HEK293 (cell line): ENCODE data around the gene IER2.
"Not testable (repeated sequence)": the region's sequence is repeated elsewhere in the genome, so short reads cannot be mapped to it uniquely, and the experiment has no call there.

Source experiments
- CTCF ChIA-PET: fragments of 350-600 bp; formaldehyde crosslinking; extraction: SDS; loops from one replicate; lab custom pipeline; 2021; ENCODE audit warnings: antibody characterized with exemption; lab: Yijun Ruan, JAX
- POLR2A ChIA-PET: fragments of 300-600 bp; formaldehyde crosslinking; extraction: SDS; loops from one replicate; lab custom pipeline; 2020; ENCODE audit warnings: antibody characterized with exemption, inconsistent platforms; lab: Yijun Ruan, JAX
- H3K27ac ChIP-seq: fragments of 200-500 bp; sonication (Bioruptor generic); 2 replicates; pipeline ENCODE4 v1.5.1; 2014; ENCODE audit warnings: low read depth, low read length, control low read depth, inconsistent platforms; ENCODE audit errors: extremely low read depth
- H3K36me3 ChIP-seq, 2 experiments: fragments of 200-500 bp in 1 of 2; sonication (Bioruptor generic) in 1 of 2; 1 replicate in 1 of 2; 2 replicates in 1 of 2; pipeline ENCODE4 v1.5.1; 2014 to 2017; ENCODE audit warnings: inconsistent platforms in 2 of 2, low read length in 2 of 2; ENCODE audit not compliant: control insufficient read depth in 2 of 2, insufficient read depth in 1 of 2
- H3K4me1 ChIP-seq: fragments of 200-500 bp; sonication (Bioruptor generic); 2 replicates; pipeline ENCODE4 v1.5.1; 2014; ENCODE audit warnings: mild to moderate bottlenecking, low read length, inconsistent platforms; ENCODE audit not compliant: control insufficient read depth, insufficient read depth
- H3K4me3 ChIP-seq: 2 replicates; pipeline ENCODE4 v1.5.1; 2011; ENCODE audit warnings: low read depth, mild to moderate bottlenecking, control low read depth, low read length, moderate library complexity
- H3K9me3 ChIP-seq: fragments of 200-500 bp; sonication (Bioruptor generic); 2 replicates; pipeline ENCODE4 v1.5.1; 2014; ENCODE audit warnings: low read depth, low read length, inconsistent platforms; ENCODE audit not compliant: control insufficient read depth, insufficient read depth
- AEBP2 ChIP-seq: fragments of 450-650 bp; formaldehyde crosslinking; IDR thresholded peaks from 2 replicates; pipeline ENCODE4 v1.5.1; 2016; ENCODE audit warnings: missing biosample characterization, missing genetic modification characterization, borderline replicate concordance
- REST ChIP-seq: fragments of 450-650 bp; formaldehyde crosslinking; IDR thresholded peaks from 2 replicates; pipeline ENCODE4 v1.5.1; 2016; ENCODE audit warnings: missing biosample characterization, missing genetic modification characterization
- ZBTB11 ChIP-seq: fragments of 450-650 bp; formaldehyde crosslinking; conservative IDR thresholded peaks from 2 replicates; pipeline ENCODE4 v1.5.1; 2016; ENCODE audit warnings: low read depth, missing biosample characterization, missing genetic modification characterization
- ZBTB8A ChIP-seq: fragments of 450-650 bp; formaldehyde crosslinking; IDR thresholded peaks from 2 replicates; pipeline ENCODE4 v1.5.1; 2016; ENCODE audit warnings: missing biosample characterization, missing genetic modification characterization
- ZNF138 ChIP-seq: fragments of 450-650 bp; formaldehyde crosslinking; IDR thresholded peaks from 2 replicates; pipeline ENCODE4 v1.5.1; 2016; ENCODE audit warnings: missing biosample characterization, missing genetic modification characterization, borderline replicate concordance
- ZNF18 ChIP-seq: fragments of 450-650 bp; formaldehyde crosslinking; IDR thresholded peaks from 2 replicates; pipeline ENCODE4 v1.5.1; 2016; ENCODE audit warnings: missing biosample characterization, missing genetic modification characterization
- ZNF202 ChIP-seq: fragments of 450-650 bp; formaldehyde crosslinking; IDR thresholded peaks from 2 replicates; pipeline ENCODE4 v1.5.1; 2016; ENCODE audit warnings: missing biosample characterization, missing genetic modification characterization, borderline replicate concordance
- ZNF292 ChIP-seq: fragments of 450-650 bp; formaldehyde crosslinking; IDR thresholded peaks from 2 replicates; pipeline ENCODE4 v1.5.1; 2016; ENCODE audit warnings: low read depth, missing biosample characterization, missing genetic modification characterization, borderline replicate concordance
- ZNF341 ChIP-seq: fragments of 450-650 bp; formaldehyde crosslinking; IDR thresholded peaks from 2 replicates; pipeline ENCODE4; 2016; ENCODE audit warnings: low read depth, missing biosample characterization, missing genetic modification characterization
- ZNF394 ChIP-seq: fragments of 450-650 bp; formaldehyde crosslinking; IDR thresholded peaks from 2 replicates; pipeline ENCODE4 v1.5.1; 2016; ENCODE audit warnings: missing biosample characterization, missing genetic modification characterization, mild to moderate bottlenecking, moderate library complexity, borderline replicate concordance
- ZNF426 ChIP-seq: fragments of 450-650 bp; formaldehyde crosslinking; IDR thresholded peaks from 2 replicates; pipeline ENCODE4 v1.5.1; 2017; ENCODE audit warnings: missing biosample characterization, missing genetic modification characterization, mild to moderate bottlenecking, inconsistent platforms, moderate library complexity
- ZNF433 ChIP-seq: fragments of 450-650 bp; formaldehyde crosslinking; IDR thresholded peaks from 2 replicates; pipeline ENCODE4 v1.5.1; 2016; ENCODE audit warnings: missing biosample characterization, missing genetic modification characterization, low read depth
- ZNF518A ChIP-seq: fragments of 450-650 bp; formaldehyde crosslinking; conservative IDR thresholded peaks from 2 replicates; pipeline ENCODE4 v1.5.1; 2016; ENCODE audit warnings: low read depth, missing biosample characterization, missing genetic modification characterization
- ZNF558 ChIP-seq: fragments of 450-650 bp; formaldehyde crosslinking; IDR thresholded peaks from 2 replicates; pipeline ENCODE4 v1.5.1; 2016; ENCODE audit warnings: missing biosample characterization, missing genetic modification characterization
- ZNF560 ChIP-seq: fragments of 450-650 bp; formaldehyde crosslinking; IDR thresholded peaks from 2 replicates; pipeline ENCODE4 v1.5.1; 2017; ENCODE audit warnings: missing biosample characterization, missing genetic modification characterization, borderline replicate concordance
- ZNF580 ChIP-seq: fragments of 450-650 bp; formaldehyde crosslinking; IDR thresholded peaks from 2 replicates; pipeline ENCODE4 v1.5.1; 2016; ENCODE audit warnings: missing biosample characterization, missing genetic modification characterization
- ZNF629 ChIP-seq: fragments of 450-650 bp; formaldehyde crosslinking; IDR thresholded peaks from 2 replicates; pipeline ENCODE4 v1.5.1; 2017; ENCODE audit warnings: missing biosample characterization, missing genetic modification characterization
- ZNF639 ChIP-seq: fragments of 450-650 bp; formaldehyde crosslinking; IDR thresholded peaks from 2 replicates; pipeline ENCODE4 v1.5.1; 2016; ENCODE audit warnings: missing biosample characterization, missing genetic modification characterization
- ZNF654 ChIP-seq: fragments of 450-650 bp; formaldehyde crosslinking; IDR thresholded peaks from 2 replicates; pipeline ENCODE4 v1.5.1; 2016; ENCODE audit warnings: low read depth, missing biosample characterization, missing genetic modification characterization

IER2 gene

GRCh38 chr19:13177584-13177983 lies 27.4 kb downstream of the IER2 start:
- H3K4me1 ChIP-seq: not testable (repeated sequence)
- POLR2A ChIA-PET: interaction anchor here (1.5 kb wide), 1 partner anchor 23 kb away, joined by 5 read pairs; no protein-coding TSS in a partner anchor
- 0 out of 2 replicates have a peak, but pooled peaks have one; percentile 61 for TF ChIP-seq ZNF138 (tag by site-specific recombination)
- peak; percentile 98 for TF ChIP-seq ZNF394 (tag by site-specific recombination)
- 0 out of 2 replicates have a peak, but pooled peaks have one; percentile 45 for TF ChIP-seq ZNF580 (tag by site-specific recombination)
- TF ChIP-seq ZBTB11: peak; percentile 87
- TF ChIP-seq ZNF558: peak; percentile 81
- TF ChIP-seq ZNF654: peak; percentile 51
- peak; percentile 80 for TF ChIP-seq ZNF433 (tag by site-specific recombination)
- TF ChIP-seq ZNF518A: peak; percentile 94
- TF ChIP-seq ZNF629 (tag by site-specific recombination): peak; percentile 67
- peak; percentile 76; the same call in 1 of the 2 replicates for TF ChIP-seq AEBP2 (tag by site-specific recombination)
- peak; percentile 91 for TF ChIP-seq ZNF560 (tag by site-specific recombination)
- TF ChIP-seq ZNF18 (tag by site-specific recombination): 0 out of 2 replicates have a peak, but pooled peaks have one; percentile 24
- TF ChIP-seq ZNF426 (tag by site-specific recombination): peak; percentile 96
- 0 out of 2 replicates have a peak, but pooled peaks have one; percentile 38 for TF ChIP-seq ZNF292 (tag by site-specific recombination)
- peak; percentile 16; the same call in 1 of the 2 replicates for TF ChIP-seq ZNF341
- peak; percentile 87 for TF ChIP-seq ZBTB8A (tag by site-specific recombination)
- peak; percentile 84; the same call in 1 of the 2 replicates for TF ChIP-seq ZNF202 (tag by site-specific recombination)
- peak; percentile 52; the same call in 1 of the 2 replicates for TF ChIP-seq ZNF639 (tag by site-specific recombination)
- TF ChIP-seq REST (tag by site-specific recombination): peak; percentile 76

More at GRCh38 chr19:13177584-13177983, 27.4 kb downstream of the IER2 start:
- not testable (repeated sequence) for H3K36me3 ChIP-seq, H3K27ac ChIP-seq, H3K4me3 ChIP-seq, H3K9me3 ChIP-seq
- CTCF ChIA-PET: interaction anchor here (0.6 kb wide), 1 partner anchor 23 kb away, joined by 4 read pairs; no protein-coding TSS in a partner anchor
